ENCODE results near the gene IL17RB.

DNA sequence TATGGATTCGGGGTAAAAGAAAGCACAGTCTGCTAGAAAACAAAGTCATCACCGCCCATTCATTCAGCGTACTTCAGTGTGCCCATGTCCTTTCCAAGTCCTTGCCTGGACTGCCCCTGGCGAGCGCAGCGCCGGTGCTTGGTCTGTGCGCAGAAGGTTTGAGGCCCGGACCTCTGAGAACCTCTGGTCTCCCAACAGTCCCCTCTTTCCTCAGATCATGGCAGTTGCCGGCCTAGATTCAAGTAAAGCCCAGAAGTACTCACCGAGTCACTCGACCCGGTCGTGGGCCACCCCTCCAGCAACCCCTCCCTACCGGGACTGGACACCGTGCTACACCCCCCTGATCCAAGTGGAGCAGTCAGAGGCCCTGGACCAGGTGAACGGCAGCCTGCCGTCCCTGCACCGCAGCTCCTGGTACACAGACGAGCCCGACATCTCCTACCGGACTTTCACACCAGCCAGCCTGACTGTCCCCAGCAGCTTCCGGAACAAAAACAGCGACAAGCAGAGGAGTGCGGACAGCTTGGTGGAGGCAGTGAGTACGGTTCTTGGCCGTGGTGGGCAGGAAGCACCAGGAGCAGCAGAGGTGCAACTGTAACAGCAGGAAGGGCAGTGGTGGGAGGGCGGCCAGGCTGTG is 36.5 kb upstream of the IL17RB start:
- TF ChIP-seq, protein P1, sequence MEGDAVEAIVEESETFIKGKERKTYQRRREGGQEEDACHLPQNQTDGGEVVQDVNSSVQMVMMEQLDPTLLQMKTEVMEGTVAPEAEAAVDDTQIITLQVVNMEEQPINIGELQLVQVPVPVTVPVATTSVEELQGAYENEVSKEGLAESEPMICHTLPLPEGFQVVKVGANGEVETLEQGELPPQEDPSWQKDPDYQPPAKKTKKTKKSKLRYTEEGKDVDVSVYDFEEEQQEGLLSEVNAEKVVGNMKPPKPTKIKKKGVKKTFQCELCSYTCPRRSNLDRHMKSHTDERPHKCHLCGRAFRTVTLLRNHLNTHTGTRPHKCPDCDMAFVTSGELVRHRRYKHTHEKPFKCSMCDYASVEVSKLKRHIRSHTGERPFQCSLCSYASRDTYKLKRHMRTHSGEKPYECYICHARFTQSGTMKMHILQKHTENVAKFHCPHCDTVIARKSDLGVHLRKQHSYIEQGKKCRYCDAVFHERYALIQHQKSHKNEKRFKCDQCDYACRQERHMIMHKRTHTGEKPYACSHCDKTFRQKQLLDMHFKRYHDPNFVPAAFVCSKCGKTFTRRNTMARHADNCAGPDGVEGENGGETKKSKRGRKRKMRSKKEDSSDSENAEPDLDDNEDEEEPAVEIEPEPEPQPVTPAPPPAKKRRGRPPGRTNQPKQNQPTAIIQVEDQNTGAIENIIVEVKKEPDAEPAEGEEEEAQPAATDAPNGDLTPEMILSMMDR (IDR thresholded peaks at IDR 0.05): no peak
- no peak for TF ChIP-seq EZH2 (IDR thresholded peaks at IDR 0.05; ENCODE audit: borderline replicate concordance, insufficient read depth, low read depth, low read length, poor library complexity, severe bottlenecking)

Measured in B cell (primary cell).